Hematopoietic multipotent progenitor cell treated with erythropoietin and hydrocortisone succinate and interleukin-3 and kit ligand, for 15 days (in vitro differentiated cells): ENCODE data around the gene POLR2J3.
"Not testable (repeated sequence)": the region's sequence is repeated elsewhere in the genome, so short reads cannot be mapped to it uniquely, and the experiment has no call there.

Source experiments
- DNase-seq: peaks from one replicate; pipeline ENCODE4 v3.0.0-alpha.2; 2015; ENCODE audit warnings: low spot score

Gene POLR2J3

GRCh38 chr7:102572261-102573239 is at the start of gene POLR2J3:
TSS of gene POLR2J3 (minus strand) at chr7:102572583. CDS start at chr7:102572521, 62 bp downstream.
- peak; percentile 92 for DNase-seq

- not testable (repeated sequence) for DNase-seq
These were observed 45.7 kb upstream of the POLR2J3 start for GRCh38 chr7:102618122-102618521.

- not testable (repeated sequence) for DNase-seq
These were observed 44.2 kb upstream of the POLR2J3 start, which contains the start of gene RASA4 for GRCh38 chr7:102616507-102617125. TSS of gene RASA4 (minus strand) at chr7:102616756. CDS start at chr7:102616689, 67 bp downstream.

- DNase-seq: not testable (repeated sequence)
These were observed 43.5 kb upstream of the POLR2J3 start for GRCh38 chr7:102615930-102616329.

GRCh38 chr7:102614873-102615272 is 42.5 kb upstream of the POLR2J3 start:
- DNase-seq: not testable (repeated sequence)

- DNase-seq: not testable (repeated sequence)
These were observed 41.9 kb upstream of the POLR2J3 start for GRCh38 chr7:102614346-102614697.

- not testable (repeated sequence) for DNase-seq
These were observed 41.4 kb upstream of the POLR2J3 start for GRCh38 chr7:102613575-102614345.

DNA sequence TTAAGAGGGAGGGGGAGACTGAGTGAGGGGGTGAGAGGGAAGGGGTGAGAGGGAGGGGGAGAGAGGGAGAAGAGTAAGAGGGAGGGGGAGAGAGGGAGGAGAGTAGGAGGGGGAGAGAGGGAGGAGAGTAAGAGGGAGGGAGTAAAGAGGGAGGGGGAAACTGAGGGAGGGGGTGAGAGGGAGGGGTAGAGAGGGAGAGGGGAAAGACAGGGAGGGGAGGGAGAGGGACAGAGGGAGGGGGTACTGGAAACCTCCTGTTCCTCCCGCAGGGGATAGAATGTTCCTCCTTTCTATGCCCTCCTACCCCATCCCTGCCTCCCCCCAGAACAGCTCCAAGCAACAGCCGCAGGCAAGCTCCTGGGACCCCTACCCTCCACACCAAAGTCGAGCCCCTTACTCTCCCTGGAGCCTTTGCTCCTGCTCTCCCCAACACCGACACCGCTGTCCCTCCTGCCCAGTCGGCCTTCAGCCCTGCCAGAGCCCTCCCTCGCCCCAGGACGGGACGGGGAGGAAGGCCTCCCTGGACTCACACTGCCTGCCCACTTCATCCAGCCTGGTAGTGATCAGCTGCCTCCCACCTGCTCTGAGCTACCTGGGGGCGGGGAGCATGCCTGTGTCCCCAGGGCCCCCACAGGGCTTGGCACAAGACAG is 39.4 kb upstream of the POLR2J3 start:
- DNase-seq: not testable (repeated sequence)

- DNase-seq: not testable (repeated sequence)
These were observed 38.8 kb upstream of the POLR2J3 start for GRCh38 chr7:102611013-102611674.

DNA sequence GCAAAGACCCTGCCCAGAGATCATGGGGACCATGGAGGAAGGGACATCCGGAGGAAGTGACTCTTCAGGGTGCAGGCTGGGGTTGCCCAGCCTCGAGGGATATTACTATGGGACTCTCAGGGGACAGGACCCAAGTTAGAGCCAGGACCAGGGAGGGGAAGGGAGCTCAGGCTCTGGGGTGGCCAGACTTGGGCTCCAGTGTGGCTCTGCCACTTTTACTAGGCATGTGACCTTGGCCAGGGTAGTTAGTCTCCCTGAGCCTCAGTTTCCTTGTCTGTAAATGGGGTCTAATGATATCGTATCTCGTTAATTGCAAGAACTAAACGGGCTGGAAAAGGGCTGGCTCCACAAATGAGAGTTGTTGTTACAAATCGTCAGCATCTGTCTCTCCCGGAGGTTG is 38.1 kb upstream of the POLR2J3 start:
- DNase-seq: not testable (repeated sequence)

DNA sequence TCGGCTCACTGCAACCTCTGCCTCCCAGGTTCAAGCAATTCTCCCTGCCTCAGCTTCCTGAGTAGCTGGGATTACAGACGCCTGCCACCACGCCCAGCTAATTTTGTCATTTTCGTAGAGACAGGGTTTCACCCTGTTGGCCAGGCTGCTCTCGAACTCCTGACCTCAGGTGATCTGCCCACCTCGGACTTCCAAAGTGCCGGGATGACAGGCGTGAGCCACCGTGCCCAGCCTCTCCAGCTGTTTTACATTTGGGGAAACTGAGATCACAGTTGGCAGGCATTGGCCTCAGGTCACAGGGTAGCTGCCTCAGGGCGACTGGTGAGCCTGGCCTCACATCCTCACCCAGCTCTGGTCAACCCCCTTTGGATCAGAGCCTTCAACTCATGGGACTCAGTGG is 37.4 kb upstream of the POLR2J3 start:
- DNase-seq: not testable (repeated sequence)

DNA sequence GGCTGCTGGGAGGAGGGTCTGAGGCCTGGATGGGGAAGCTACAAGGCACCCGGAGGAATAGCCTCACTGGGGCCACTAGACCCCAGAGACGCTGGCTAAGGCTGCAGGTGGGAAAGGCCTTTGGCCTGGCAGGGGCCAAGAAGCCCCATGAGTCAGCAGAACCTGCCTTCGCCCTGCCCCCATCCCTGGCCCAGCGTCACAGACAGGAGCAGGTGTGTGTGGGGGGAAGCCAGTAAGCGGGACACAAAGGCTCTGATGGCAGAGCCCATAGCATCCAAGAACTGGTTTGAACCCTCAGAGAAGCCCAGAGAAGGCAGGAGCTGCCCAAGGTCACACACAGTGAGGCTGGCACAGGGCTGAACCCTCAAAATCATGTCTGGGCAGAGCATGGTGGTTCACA is 34.5 kb upstream of the POLR2J3 start:
- DNase-seq: not testable (repeated sequence)

- DNase-seq: not testable (repeated sequence)
These were observed 32.2 kb upstream of the POLR2J3 start for GRCh38 chr7:102604431-102605145.

- DNase-seq: not testable (repeated sequence)
These were observed 29.9 kb upstream of the POLR2J3 start for GRCh38 chr7:102602317-102602716.

GRCh38 chr7:102599699-102600098 is 27.3 kb upstream of the POLR2J3 start:
- DNase-seq: not testable (repeated sequence)

GRCh38 chr7:102596036-102596435 is 23.7 kb upstream of the POLR2J3 start:
- not testable (repeated sequence) for DNase-seq

DNA sequence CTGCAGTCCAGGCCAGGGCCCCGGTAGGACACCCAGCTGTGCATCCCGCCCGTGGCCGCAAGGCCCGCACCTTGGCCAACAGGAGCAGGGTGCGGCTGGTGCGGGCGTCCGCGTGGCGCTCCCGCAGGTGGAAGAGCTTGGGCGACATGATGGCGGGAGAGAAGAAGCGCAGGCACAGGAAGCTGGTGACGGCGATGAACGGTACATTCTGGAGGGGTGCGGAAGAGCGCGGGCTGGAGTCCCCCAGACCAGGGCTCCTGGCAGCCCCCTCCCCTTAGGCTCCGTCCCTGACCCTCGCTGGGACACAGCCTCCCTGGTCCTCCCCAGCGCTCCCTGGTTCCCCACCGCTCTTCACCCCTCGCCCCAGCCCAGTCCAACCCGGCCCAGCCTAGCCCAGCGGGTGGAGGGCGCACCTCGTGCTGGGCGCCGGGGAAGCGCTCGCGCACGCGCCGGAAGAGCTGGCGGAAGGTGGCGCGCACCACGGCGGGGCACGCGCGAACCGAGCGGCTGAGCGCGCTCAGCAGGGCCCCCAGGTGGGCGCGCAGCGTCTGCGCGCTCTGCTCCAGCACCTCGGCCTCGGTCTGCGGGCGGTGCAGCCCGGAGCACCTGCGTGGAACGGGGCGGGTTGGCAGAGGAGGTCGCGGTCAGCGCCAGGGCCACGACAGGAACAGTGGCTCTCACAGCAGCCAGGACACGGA is 21.4 kb upstream of the POLR2J3 start:
- DNase-seq: not testable (repeated sequence)

- not testable (repeated sequence) for DNase-seq
These were observed 20.2 kb upstream of the POLR2J3 start for GRCh38 chr7:102592477-102593019.

DNA sequence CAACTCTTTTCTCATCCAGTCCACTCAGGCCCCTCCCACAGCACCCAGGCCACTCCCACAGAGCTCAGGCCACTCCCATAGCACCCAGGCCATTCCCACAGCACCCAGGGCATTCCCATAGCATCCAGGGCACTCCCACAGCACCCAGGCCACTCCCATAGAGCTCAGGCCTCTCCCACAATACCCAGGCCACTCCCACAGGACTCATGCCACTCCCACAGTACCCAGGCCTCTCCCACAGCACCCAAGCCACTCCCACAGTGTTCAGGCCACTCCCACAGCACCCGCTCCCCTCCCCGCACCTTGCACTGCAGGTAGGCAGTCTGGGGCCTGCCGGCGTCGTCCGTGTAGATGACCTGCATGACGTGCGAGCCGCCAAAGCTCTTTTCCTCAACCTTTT is 17.5 kb upstream of the POLR2J3 start:
- DNase-seq: not testable (repeated sequence)
